Measurements from ENCODE around the gene SYNGAP1. TPM values are rescaled to one million over a fixed set of nuclear protein-coding genes. Genes with fewer than 3 reads are reported as not detected.

Gene SYNGAP1
- total RNA-seq, 1 experiment from 2014 or later: 1.9 TPM

DNA sequence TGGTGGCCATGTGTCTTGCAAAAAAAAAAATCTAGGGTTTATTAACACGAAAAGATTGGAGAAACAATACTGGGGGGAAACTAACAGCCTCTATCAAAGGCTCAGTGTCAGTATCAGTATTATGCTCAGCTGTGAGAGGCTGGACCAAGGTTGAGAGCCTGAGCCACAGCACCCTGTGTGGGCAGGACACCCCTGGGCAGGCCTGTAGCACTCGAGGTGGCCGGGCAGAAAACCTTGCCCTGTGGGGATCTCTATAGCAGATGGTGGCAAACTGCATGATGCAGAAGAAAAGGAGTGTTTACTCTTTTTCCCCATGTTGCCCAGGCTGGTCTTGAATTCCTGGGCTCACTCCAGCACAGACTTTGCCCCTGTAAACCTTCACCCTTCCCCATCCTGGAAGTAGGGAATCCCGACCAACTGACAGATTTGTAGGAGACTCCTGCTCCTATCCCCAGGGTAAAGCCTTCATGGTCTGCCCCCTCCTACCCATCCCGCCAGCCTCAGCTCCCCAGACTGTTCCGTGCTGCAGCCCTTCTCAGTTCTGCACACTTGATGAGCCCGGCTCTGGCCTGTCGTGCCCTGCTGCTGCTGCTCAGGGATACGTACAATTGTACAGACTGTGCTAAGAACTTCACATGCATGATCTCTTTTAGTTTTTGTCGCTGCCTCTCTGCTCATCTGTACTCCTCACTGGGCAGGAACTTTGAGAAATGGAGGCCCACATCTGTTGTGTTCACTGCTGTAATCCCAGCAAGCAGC lies 36.3 kb upstream of the SYNGAP1 start:
- no peaks in the 10 kb centered on the region for H3K27me3 ChIP-seq (ENCODE audit: low read length)
- BruUV-seq (replicated peaks): no TSS peak
- H2AFZ ChIP-seq (ENCODE audit: low read length): no peak overlapping the region
- no peaks in the 10 kb centered on the region for H3K4me1 ChIP-seq (ENCODE audit: insufficient read depth, low read length)
- no peaks in the 10 kb centered on the region for H3K79me2 ChIP-seq (ENCODE audit: low read length)
- TF ChIP-seq, protein P1, sequence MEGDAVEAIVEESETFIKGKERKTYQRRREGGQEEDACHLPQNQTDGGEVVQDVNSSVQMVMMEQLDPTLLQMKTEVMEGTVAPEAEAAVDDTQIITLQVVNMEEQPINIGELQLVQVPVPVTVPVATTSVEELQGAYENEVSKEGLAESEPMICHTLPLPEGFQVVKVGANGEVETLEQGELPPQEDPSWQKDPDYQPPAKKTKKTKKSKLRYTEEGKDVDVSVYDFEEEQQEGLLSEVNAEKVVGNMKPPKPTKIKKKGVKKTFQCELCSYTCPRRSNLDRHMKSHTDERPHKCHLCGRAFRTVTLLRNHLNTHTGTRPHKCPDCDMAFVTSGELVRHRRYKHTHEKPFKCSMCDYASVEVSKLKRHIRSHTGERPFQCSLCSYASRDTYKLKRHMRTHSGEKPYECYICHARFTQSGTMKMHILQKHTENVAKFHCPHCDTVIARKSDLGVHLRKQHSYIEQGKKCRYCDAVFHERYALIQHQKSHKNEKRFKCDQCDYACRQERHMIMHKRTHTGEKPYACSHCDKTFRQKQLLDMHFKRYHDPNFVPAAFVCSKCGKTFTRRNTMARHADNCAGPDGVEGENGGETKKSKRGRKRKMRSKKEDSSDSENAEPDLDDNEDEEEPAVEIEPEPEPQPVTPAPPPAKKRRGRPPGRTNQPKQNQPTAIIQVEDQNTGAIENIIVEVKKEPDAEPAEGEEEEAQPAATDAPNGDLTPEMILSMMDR (conservative IDR thresholded peaks at IDR 0.05; ENCODE audit: low read depth, low read length): no peak
- TF ChIP-seq EZH2 (IDR thresholded peaks at IDR 0.05; ENCODE audit: low read length, unreplicated experiment): no peak
- no peak for TF ChIP-seq EZH2phosphoT487 (IDR thresholded peaks at IDR 0.05; ENCODE audit: borderline replicate concordance, low read length)
- H3F3A ChIP-seq (ENCODE audit: low read length, unreplicated experiment): no peaks in the 10 kb centered on the region
- intact Hi-C loops (cut with micrococcal nuclease): no loop called here
- H4K20me1 ChIP-seq (ENCODE audit: low read length): no peaks in the 10 kb centered on the region
- no peak overlapping the region for H3K4me3 ChIP-seq (ENCODE audit: low read length)
- H3K4me2 ChIP-seq (ENCODE audit: low read length): no peak overlapping the region
- H3K36me3 ChIP-seq (ENCODE audit: low read depth, low read length): no peaks in the 10 kb centered on the region
- H3K9me3 ChIP-seq (ENCODE audit: low read length): no peaks in the 10 kb centered on the region
- ATAC-seq: no peak
- H3K27ac ChIP-seq (ENCODE audit: low read length): no peak overlapping the region
- ChIA-PET POLR2A (ENCODE audit: unreplicated experiment) (no interaction called here), CTCF (interaction anchor here (0.5 to 0.7 kb wide), 5 partner anchors 9 to 33 kb away, joined by 3 to 5 read pairs (median 3); no protein-coding TSS in a partner anchor)
- no peak overlapping the region for H3K9ac ChIP-seq (ENCODE audit: low read length)
- H3K9me2 ChIP-seq (replicated peaks; ENCODE audit: low read length): no peaks in the 10 kb centered on the region
- DNase-seq: no peak

GRCh38 chr6:33384581-33385020 lies 35.3 kb upstream of the SYNGAP1 start:
- Histone ChIP-seq H3K4me2 (ENCODE audit: low read length) (no peak overlapping the region), H2AFZ (ENCODE audit: low read length) (peak overlapping the region; percentile 57; the same call in 1 of the 2 replicates), H3K9ac (ENCODE audit: low read length) (no peak overlapping the region), H3K79me2 (ENCODE audit: low read length) (no peaks in the 10 kb centered on the region), H3K4me3 (ENCODE audit: low read length) (no peak overlapping the region), H3K4me1 (ENCODE audit: insufficient read depth, low read length) (no peaks in the 10 kb centered on the region), H3K27ac (ENCODE audit: low read length) (no peak overlapping the region), H3K36me3 (ENCODE audit: low read depth, low read length) (no peaks in the 10 kb centered on the region), H4K20me1 (ENCODE audit: low read length) (no peaks in the 10 kb centered on the region), H3K9me3 (ENCODE audit: low read length) (no peaks in the 10 kb centered on the region), H3K27me3 (ENCODE audit: low read length) (no peaks in the 10 kb centered on the region), H3K9me2 (replicated peaks; ENCODE audit: low read length) (no peaks in the 10 kb centered on the region), H3F3A (ENCODE audit: low read length, unreplicated experiment) (no peaks in the 10 kb centered on the region)
- no TSS peak for BruUV-seq (replicated peaks)
- DNase-seq: peak; percentile 67
- TF ChIP-seq, protein P1 (conservative IDR thresholded peaks at IDR 0.05; ENCODE audit: low read depth, low read length): peak; percentile 64
- no peak for TF ChIP-seq EZH2phosphoT487 (IDR thresholded peaks at IDR 0.05; ENCODE audit: borderline replicate concordance, low read length)
- intact Hi-C loops (cut with micrococcal nuclease): no loop called here
- CTCF ChIA-PET: interaction anchor here (0.6 to 0.7 kb wide), 4 partner anchors 10 to 32 kb away, joined by 3 to 5 read pairs (median 3); no protein-coding TSS in a partner anchor
- ATAC-seq: peak; percentile 87
- POLR2A ChIA-PET (ENCODE audit: unreplicated experiment): no interaction called here

GRCh38 chr6:33390173-33390572 lies 29.7 kb upstream of the SYNGAP1 start:
- Histone ChIP-seq H3K36me3 (ENCODE audit: low read depth, low read length) (0 out of 2 replicates have a peak, but pooled peaks cover 4% of the 10 kb centered on the region), H3K9me2 (replicated peaks; ENCODE audit: low read length) (no peaks in the 10 kb centered on the region), H3K4me1 (ENCODE audit: insufficient read depth, low read length) (peaks cover 19% of the 10 kb centered on the region), H4K20me1 (ENCODE audit: low read length) (peaks cover 19% of the 10 kb centered on the region), H3K27ac (ENCODE audit: low read length) (no peak overlapping the region), H3K4me3 (ENCODE audit: low read length) (no peak overlapping the region), H3K4me2 (ENCODE audit: low read length) (no peak overlapping the region), H3F3A (ENCODE audit: low read length, unreplicated experiment) (no peaks in the 10 kb centered on the region), H3K79me2 (ENCODE audit: low read length) (peaks cover 35% of the 10 kb centered on the region), H2AFZ (ENCODE audit: low read length) (no peak overlapping the region), H3K9me3 (ENCODE audit: low read length) (no peaks in the 10 kb centered on the region), H3K9ac (ENCODE audit: low read length) (no peak overlapping the region), H3K27me3 (ENCODE audit: low read length) (no peaks in the 10 kb centered on the region)
- TF ChIP-seq, protein P1 (conservative IDR thresholded peaks at IDR 0.05; ENCODE audit: low read depth, low read length): no peak
- no peak for TF ChIP-seq EZH2phosphoT487 (IDR thresholded peaks at IDR 0.05; ENCODE audit: borderline replicate concordance, low read length)
- ChIA-PET POLR2A (ENCODE audit: unreplicated experiment) (no interaction called here), CTCF (no interaction called here)
- no TSS peak for BruUV-seq (replicated peaks)
- ATAC-seq (no peak), DNase-seq (no peak)
- intact Hi-C loops (cut with micrococcal nuclease): loop anchor here (2.0 kb wide), 1 partner anchor 77 kb away; no protein-coding TSS in a partner anchor
